ENCODE data around the gene FLRT2.

FLRT2 gene

GRCh38 chr14:85574853-85575616, 45.1 kb downstream of the FLRT2 start:
- Histone ChIP-seq H3K9me3 (ENCODE audit: control insufficient read depth in 5 of 5, low read length in 5 of 5) (no peaks in the 10 kb centered on the region), H3K4me1 (ENCODE audit: control insufficient read depth in 5 of 5, insufficient read depth in 5 of 5, low read length in 5 of 5) (peaks cover 2 to 6% (median 4%) of the 10 kb centered on the region in 5 donors), H3K36me3 (ENCODE audit: control insufficient read depth in 5 of 5, insufficient read depth in 5 of 5, low read length in 5 of 5) (no peaks in the 10 kb centered on the region), H3K4me3 (ENCODE audit: low read depth in 1 of 5, low read length in 5 of 5) (no peak overlapping the region), H3K27ac (ENCODE audit: low read depth, low read length) (no peak overlapping the region), H3K9ac (ENCODE audit: low read length in 5 of 5) (no peak overlapping the region), H3K27me3 (ENCODE audit: control insufficient read depth in 5 of 5, insufficient read depth in 4 of 5, low read length in 5 of 5) (no peaks in the 10 kb centered on the region)

DNA sequence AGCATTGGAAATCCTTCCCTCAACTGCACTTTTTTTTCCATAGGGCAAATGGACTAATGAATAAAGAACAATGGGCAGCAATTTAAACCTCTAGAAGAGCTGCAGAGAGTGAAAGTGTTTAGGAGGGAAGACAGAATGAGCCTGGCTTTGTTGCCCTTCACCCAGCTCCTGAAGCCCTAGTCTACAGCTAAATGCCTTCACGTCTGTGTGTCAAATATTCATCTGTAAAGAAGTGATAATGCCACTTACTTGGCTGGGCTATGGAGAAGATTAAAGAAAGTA, 45.6 kb downstream of the FLRT2 start:
- Histone ChIP-seq H3K36me3 (ENCODE audit: control insufficient read depth in 5 of 5, insufficient read depth in 5 of 5, low read length in 5 of 5) (no peaks in the 10 kb centered on the region), H3K27me3 (ENCODE audit: control insufficient read depth in 5 of 5, insufficient read depth in 4 of 5, low read length in 5 of 5) (no peaks in the 10 kb centered on the region), H3K27ac (ENCODE audit: low read depth, low read length) (no peak overlapping the region), H3K4me1 (ENCODE audit: control insufficient read depth in 5 of 5, insufficient read depth in 5 of 5, low read length in 5 of 5) (peaks cover 2 to 7% (median 4%) of the 10 kb centered on the region in 5 donors), H3K4me3 (ENCODE audit: low read depth in 1 of 5, low read length in 5 of 5) (no peak overlapping the region), H3K9me3 (ENCODE audit: control insufficient read depth in 5 of 5, low read length in 5 of 5) (no peaks in the 10 kb centered on the region), H3K9ac (ENCODE audit: low read length in 5 of 5) (no peak overlapping the region)

DNA sequence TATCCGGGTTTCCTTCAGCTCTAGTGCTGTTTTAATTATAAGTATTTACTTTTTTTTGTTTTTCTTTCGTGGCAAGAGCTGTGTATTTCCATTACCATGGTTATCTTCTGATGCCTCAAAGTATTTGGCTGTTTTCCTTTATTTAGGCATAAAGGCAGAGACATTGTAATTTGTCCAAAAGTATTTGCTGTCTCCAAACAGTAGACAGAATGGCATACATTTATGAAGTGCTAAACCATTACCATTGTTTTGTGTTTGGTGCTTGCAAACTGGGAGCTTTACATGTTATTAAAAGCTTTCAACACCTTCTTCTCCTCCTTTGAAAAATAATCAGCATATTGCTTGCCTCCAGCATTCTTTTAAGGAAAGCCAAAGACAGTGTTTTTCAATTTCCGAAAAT, 46.3 kb downstream of the FLRT2 start:
- no peaks in the 10 kb centered on the region for H3K9me3 ChIP-seq (ENCODE audit: control insufficient read depth in 5 of 5, low read length in 5 of 5)
- no peak overlapping the region for H3K4me3 ChIP-seq (ENCODE audit: low read depth in 1 of 5, low read length in 5 of 5)
- H3K36me3 ChIP-seq (ENCODE audit: control insufficient read depth in 5 of 5, insufficient read depth in 5 of 5, low read length in 5 of 5) = no peaks in the 10 kb centered on the region
- no peak overlapping the region for H3K9ac ChIP-seq (ENCODE audit: low read length in 5 of 5)
- peaks cover 2 to 7% (median 4%) of the 10 kb centered on the region in 5 donors for H3K4me1 ChIP-seq (ENCODE audit: control insufficient read depth in 5 of 5, insufficient read depth in 5 of 5, low read length in 5 of 5)
- no peak overlapping the region for H3K27ac ChIP-seq (ENCODE audit: low read depth, low read length)
- H3K27me3 ChIP-seq (ENCODE audit: control insufficient read depth in 5 of 5, insufficient read depth in 4 of 5, low read length in 5 of 5) = no peaks in the 10 kb centered on the region

GRCh38 chr14:85576848-85577542, 47.1 kb downstream of the FLRT2 start:
- Histone ChIP-seq H3K27ac (ENCODE audit: low read depth, low read length) (no peak overlapping the region), H3K27me3 (ENCODE audit: control insufficient read depth in 5 of 5, insufficient read depth in 4 of 5, low read length in 5 of 5) (no peaks in the 10 kb centered on the region)

DNA sequence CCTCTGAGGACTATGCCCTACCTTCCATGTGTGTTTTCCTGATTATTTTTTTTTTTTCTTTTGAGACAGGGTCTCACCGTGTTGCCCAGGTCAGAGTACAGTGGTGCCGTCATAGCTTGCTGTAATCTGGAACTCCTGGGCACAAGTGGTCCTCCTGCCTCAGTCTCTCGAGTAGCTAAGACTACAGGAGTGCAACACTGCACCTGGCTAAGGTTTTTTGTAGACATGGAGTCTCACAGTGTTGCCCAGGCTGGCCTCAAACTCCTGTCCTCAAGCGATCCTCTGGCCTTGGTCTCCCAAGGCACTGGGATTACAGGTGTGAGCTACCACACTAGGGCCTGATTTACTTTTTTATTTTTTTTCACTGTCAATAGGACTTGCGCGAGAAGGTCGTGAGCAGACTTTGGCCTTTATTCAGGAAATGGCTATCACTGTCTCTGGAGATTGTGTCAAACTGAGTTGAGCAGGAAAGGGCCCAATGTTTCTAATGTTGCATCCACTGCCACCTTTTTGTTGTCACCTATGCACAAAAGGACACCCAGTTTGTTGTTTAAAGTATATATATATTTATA, 47.7 kb downstream of the FLRT2 start:
- peaks cover 2 to 7% (median 4%) of the 10 kb centered on the region in 5 donors for H3K4me1 ChIP-seq (ENCODE audit: control insufficient read depth in 5 of 5, insufficient read depth in 5 of 5, low read length in 5 of 5)
- H3K36me3 ChIP-seq (ENCODE audit: control insufficient read depth in 5 of 5, insufficient read depth in 5 of 5, low read length in 5 of 5) = no peaks in the 10 kb centered on the region
- no peaks in the 10 kb centered on the region for H3K9me3 ChIP-seq (ENCODE audit: control insufficient read depth in 5 of 5, low read length in 5 of 5)
- H3K9ac ChIP-seq (ENCODE audit: low read length in 5 of 5) = no peak overlapping the region
- no peak overlapping the region for H3K4me3 ChIP-seq (ENCODE audit: low read depth in 1 of 5, low read length in 5 of 5)
- no peaks in the 10 kb centered on the region for H3K27me3 ChIP-seq (ENCODE audit: control insufficient read depth in 5 of 5, insufficient read depth in 4 of 5, low read length in 5 of 5)
- H3K27ac ChIP-seq (ENCODE audit: low read depth, low read length) = no peak overlapping the region

More at GRCh38 chr14:85576848-85577542, 47.1 kb downstream of the FLRT2 start:
- no peaks in the 10 kb centered on the region for H3K9me3 ChIP-seq (ENCODE audit: control insufficient read depth in 5 of 5, low read length in 5 of 5)
- peaks cover 2 to 7% (median 4%) of the 10 kb centered on the region in 5 donors for H3K4me1 ChIP-seq (ENCODE audit: control insufficient read depth in 5 of 5, insufficient read depth in 5 of 5, low read length in 5 of 5)
- no peak overlapping the region for H3K9ac ChIP-seq (ENCODE audit: low read length in 5 of 5)
- no peak overlapping the region for H3K4me3 ChIP-seq (ENCODE audit: low read depth in 1 of 5, low read length in 5 of 5)
- no peaks in the 10 kb centered on the region for H3K36me3 ChIP-seq (ENCODE audit: control insufficient read depth in 5 of 5, insufficient read depth in 5 of 5, low read length in 5 of 5)

GRCh38 chr14:85578357-85578756, 48.4 kb downstream of the FLRT2 start:
- Histone ChIP-seq H3K4me3 (ENCODE audit: low read depth in 1 of 5, low read length in 5 of 5) (no peak overlapping the region), H3K36me3 (ENCODE audit: control insufficient read depth in 5 of 5, insufficient read depth in 5 of 5, low read length in 5 of 5) (no peaks in the 10 kb centered on the region), H3K4me1 (ENCODE audit: control insufficient read depth in 5 of 5, insufficient read depth in 5 of 5, low read length in 5 of 5) (peaks cover 2 to 10% (median 6%) of the 10 kb centered on the region in 5 donors), H3K27me3 (ENCODE audit: control insufficient read depth in 5 of 5, insufficient read depth in 4 of 5, low read length in 5 of 5) (no peaks in the 10 kb centered on the region), H3K9ac (ENCODE audit: low read length in 5 of 5) (no peak overlapping the region), H3K9me3 (ENCODE audit: control insufficient read depth in 5 of 5, low read length in 5 of 5) (no peaks in the 10 kb centered on the region), H3K27ac (ENCODE audit: low read depth, low read length) (no peak overlapping the region)

GRCh38 chr14:85578930-85579329, 49.0 kb downstream of the FLRT2 start:
- Histone ChIP-seq H3K9me3 (ENCODE audit: control insufficient read depth in 5 of 5, low read length in 5 of 5) (no peaks in the 10 kb centered on the region), H3K36me3 (ENCODE audit: control insufficient read depth in 5 of 5, insufficient read depth in 5 of 5, low read length in 5 of 5) (no peaks in the 10 kb centered on the region), H3K4me3 (ENCODE audit: low read depth in 1 of 5, low read length in 5 of 5) (no peak overlapping the region), H3K4me1 (ENCODE audit: control insufficient read depth in 5 of 5, insufficient read depth in 5 of 5, low read length in 5 of 5) (peaks cover 5 to 16% (median 12%) of the 10 kb centered on the region in 5 donors), H3K27ac (ENCODE audit: low read depth, low read length) (no peak overlapping the region), H3K27me3 (ENCODE audit: control insufficient read depth in 5 of 5, insufficient read depth in 4 of 5, low read length in 5 of 5) (no peaks in the 10 kb centered on the region), H3K9ac (ENCODE audit: low read length in 5 of 5) (no peak overlapping the region)

GRCh38 chr14:85579942-85580341, 50.0 kb downstream of the FLRT2 start:
- no peak overlapping the region for H3K27ac ChIP-seq (ENCODE audit: low read depth, low read length)
- no peaks in the 10 kb centered on the region for H3K36me3 ChIP-seq (ENCODE audit: control insufficient read depth in 5 of 5, insufficient read depth in 5 of 5, low read length in 5 of 5)
- H3K4me1 ChIP-seq (ENCODE audit: control insufficient read depth in 5 of 5, insufficient read depth in 5 of 5, low read length in 5 of 5) = peaks cover 5 to 19% (median 18%) of the 10 kb centered on the region in 5 donors
- no peaks in the 10 kb centered on the region for H3K9me3 ChIP-seq (ENCODE audit: control insufficient read depth in 5 of 5, low read length in 5 of 5)
- no peaks in the 10 kb centered on the region for H3K27me3 ChIP-seq (ENCODE audit: control insufficient read depth in 5 of 5, insufficient read depth in 4 of 5, low read length in 5 of 5)
- H3K9ac ChIP-seq (ENCODE audit: low read length in 5 of 5) = no peak overlapping the region
- no peak overlapping the region for H3K4me3 ChIP-seq (ENCODE audit: low read depth in 1 of 5, low read length in 5 of 5)

DNA sequence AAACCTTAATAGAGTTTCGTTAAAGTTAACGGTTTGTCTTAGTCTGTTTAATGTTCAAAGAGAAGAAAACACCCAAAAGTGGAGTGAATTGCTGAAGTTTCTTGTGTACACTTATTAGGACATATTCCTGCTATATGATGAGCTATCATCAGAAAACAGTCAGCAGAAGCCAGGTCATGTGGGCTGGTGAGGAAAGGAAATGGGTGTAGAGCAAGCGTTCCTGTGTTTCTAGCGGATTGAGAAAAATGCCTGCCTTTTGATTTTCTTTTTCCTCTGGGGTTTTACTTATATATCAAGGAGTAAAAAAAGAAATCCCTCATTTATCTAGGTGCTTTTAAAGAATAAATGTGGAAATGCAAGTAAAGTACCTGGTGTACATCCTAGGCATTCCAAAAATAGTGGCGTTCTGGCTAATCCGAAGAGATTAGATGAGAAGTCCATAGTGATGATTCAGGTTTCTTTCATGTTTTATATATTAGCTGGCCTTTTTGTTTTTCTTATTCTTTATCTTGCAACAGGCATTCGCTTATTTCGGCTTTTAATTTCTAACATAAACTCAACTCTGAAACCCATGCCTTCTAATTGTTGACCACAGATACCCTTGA, 50.7 kb downstream of the FLRT2 start:
- no peak overlapping the region for H3K27ac ChIP-seq (ENCODE audit: low read depth, low read length)
- no peaks in the 10 kb centered on the region for H3K9me3 ChIP-seq (ENCODE audit: control insufficient read depth in 5 of 5, low read length in 5 of 5)
- H3K27me3 ChIP-seq (ENCODE audit: control insufficient read depth in 5 of 5, insufficient read depth in 4 of 5, low read length in 5 of 5) = no peaks in the 10 kb centered on the region
- H3K4me3 ChIP-seq (ENCODE audit: low read depth in 1 of 5, low read length in 5 of 5) = no peak overlapping the region
- H3K36me3 ChIP-seq (ENCODE audit: control insufficient read depth in 5 of 5, insufficient read depth in 5 of 5, low read length in 5 of 5) = no peaks in the 10 kb centered on the region
- no peak overlapping the region for H3K9ac ChIP-seq (ENCODE audit: low read length in 5 of 5)
- H3K4me1 ChIP-seq (ENCODE audit: control insufficient read depth in 5 of 5, insufficient read depth in 5 of 5, low read length in 5 of 5) = peaks cover 5 to 19% (median 18%) of the 10 kb centered on the region in 5 donors

GRCh38 chr14:85581691-85582090, 51.7 kb downstream of the FLRT2 start:
- Histone ChIP-seq H3K36me3 (ENCODE audit: control insufficient read depth in 5 of 5, insufficient read depth in 5 of 5, low read length in 5 of 5) (no peaks in the 10 kb centered on the region), H3K27ac (ENCODE audit: low read depth, low read length) (no peak overlapping the region), H3K4me1 (ENCODE audit: control insufficient read depth in 5 of 5, insufficient read depth in 5 of 5, low read length in 5 of 5) (peaks cover 5 to 19% (median 18%) of the 10 kb centered on the region in 5 donors), H3K4me3 (ENCODE audit: low read depth in 1 of 5, low read length in 5 of 5) (no peak overlapping the region), H3K27me3 (ENCODE audit: control insufficient read depth in 5 of 5, insufficient read depth in 4 of 5, low read length in 5 of 5) (no peaks in the 10 kb centered on the region), H3K9me3 (ENCODE audit: control insufficient read depth in 5 of 5, low read length in 5 of 5) (no peaks in the 10 kb centered on the region), H3K9ac (ENCODE audit: low read length in 5 of 5) (no peak overlapping the region)
